Stomach (tissue), 4 donors: ENCODE data around the gene TMEM62.

Experiments used
- POLR2A ChIP-seq, 4 donors: fragments of 450-650 bp; IDR thresholded peaks; one replicate each; pipeline ENCODE4 v1.6.1; 2016; ENCODE audit warnings: antibody characterized with exemption in 4 of 4, control low read depth in 2 of 4, mild to moderate bottlenecking in 1 of 4, moderate library complexity in 1 of 4
- TF ChIP-seq, protein P1 (sequence below), 7 experiments: fragments of 450-650 bp in 4 of 7; fragments of 200-600 bp in 3 of 7; sonication (generic) in 3 of 7; IDR thresholded peaks; one replicate each; pipeline ENCODE4 v1.5.1; 2016 to 2019; ENCODE audit warnings: antibody characterized with exemption in 7 of 7, control low read depth in 2 of 7, mild to moderate bottlenecking in 1 of 7

DNA sequence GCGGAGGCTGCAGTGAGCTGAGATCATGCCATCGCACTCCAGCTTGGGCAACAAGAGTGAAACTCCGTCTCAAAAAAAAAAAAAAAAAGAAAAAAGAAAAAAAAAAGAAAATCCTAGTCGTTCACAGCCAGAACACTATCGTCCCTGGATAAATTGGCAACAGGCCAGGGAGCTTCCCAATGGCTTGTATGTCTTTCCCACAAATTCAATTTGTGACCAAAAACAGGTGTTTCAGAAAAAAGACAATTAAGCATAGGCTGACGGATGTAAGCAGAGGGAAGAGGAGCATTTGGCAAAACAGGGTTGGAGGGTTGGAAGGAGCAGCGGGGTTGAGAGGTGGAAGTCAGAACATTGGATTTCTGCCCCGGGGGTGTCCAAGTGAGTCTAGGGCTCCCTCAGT, 78.9 kb downstream of the TMEM62 start:
- no peak for TF ChIP-seq POLR2A (IDR thresholded peaks at IDR 0.05)
- TF ChIP-seq, protein P1, sequence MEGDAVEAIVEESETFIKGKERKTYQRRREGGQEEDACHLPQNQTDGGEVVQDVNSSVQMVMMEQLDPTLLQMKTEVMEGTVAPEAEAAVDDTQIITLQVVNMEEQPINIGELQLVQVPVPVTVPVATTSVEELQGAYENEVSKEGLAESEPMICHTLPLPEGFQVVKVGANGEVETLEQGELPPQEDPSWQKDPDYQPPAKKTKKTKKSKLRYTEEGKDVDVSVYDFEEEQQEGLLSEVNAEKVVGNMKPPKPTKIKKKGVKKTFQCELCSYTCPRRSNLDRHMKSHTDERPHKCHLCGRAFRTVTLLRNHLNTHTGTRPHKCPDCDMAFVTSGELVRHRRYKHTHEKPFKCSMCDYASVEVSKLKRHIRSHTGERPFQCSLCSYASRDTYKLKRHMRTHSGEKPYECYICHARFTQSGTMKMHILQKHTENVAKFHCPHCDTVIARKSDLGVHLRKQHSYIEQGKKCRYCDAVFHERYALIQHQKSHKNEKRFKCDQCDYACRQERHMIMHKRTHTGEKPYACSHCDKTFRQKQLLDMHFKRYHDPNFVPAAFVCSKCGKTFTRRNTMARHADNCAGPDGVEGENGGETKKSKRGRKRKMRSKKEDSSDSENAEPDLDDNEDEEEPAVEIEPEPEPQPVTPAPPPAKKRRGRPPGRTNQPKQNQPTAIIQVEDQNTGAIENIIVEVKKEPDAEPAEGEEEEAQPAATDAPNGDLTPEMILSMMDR (IDR thresholded peaks at IDR 0.05) = no peak
